Mesenchymal stem cell (in vitro differentiated cells and primary cell): ENCODE results near the gene PM20D2. TPM values are rescaled to one million over a fixed set of nuclear protein-coding genes. Genes with fewer than 3 reads are reported as not detected.

Experiments used
- DNase-seq: peaks from one replicate; pipeline ENCODE4 v3.0.0-alpha.2; 2013
- H2AFZ ChIP-seq: one replicate; pipeline ENCODE4 v1.6.1; 2013; ENCODE audit warnings: low read depth, mild to moderate bottlenecking, control low read depth, inconsistent platforms, low read length, moderate library complexity
- H2AK5ac ChIP-seq: 2 replicates; pipeline ENCODE4 v1.6.1; 2013; ENCODE audit warnings: low read length, moderate library complexity, mild to moderate bottlenecking, inconsistent platforms; ENCODE audit not compliant: severe bottlenecking
- H2BK120ac ChIP-seq: one replicate; pipeline ENCODE4 v1.6.1; 2013; ENCODE audit warnings: low read depth, mild to moderate bottlenecking, inconsistent platforms, low read length, moderate library complexity
- H2BK12ac ChIP-seq, 2 experiments: one replicate each; pipeline ENCODE4 v1.6.1; 2013; ENCODE audit warnings: inconsistent platforms in 2 of 2, low read length in 2 of 2, mild to moderate bottlenecking in 2 of 2, moderate library complexity in 2 of 2, control low read depth in 1 of 2
- H2BK15ac ChIP-seq: one replicate; pipeline ENCODE4 v1.6.1; 2013; ENCODE audit warnings: mild to moderate bottlenecking, low read depth, inconsistent platforms; ENCODE audit not compliant: poor library complexity, severe bottlenecking
- H2BK5ac ChIP-seq: 2 replicates; pipeline ENCODE4 v1.6.1; 2013; ENCODE audit warnings: low read depth, mild to moderate bottlenecking, low read length, control low read depth, inconsistent platforms; ENCODE audit not compliant: poor library complexity, severe bottlenecking
- H3K14ac ChIP-seq, 2 experiments: one replicate each; pipeline ENCODE4 v1.6.1; 2013; ENCODE audit warnings: inconsistent platforms in 2 of 2, low read length in 2 of 2, control low read depth in 1 of 2, mild to moderate bottlenecking in 1 of 2, moderate library complexity in 1 of 2
- H3K18ac ChIP-seq, 2 experiments: one replicate each; pipeline ENCODE4 v1.6.1; 2013; ENCODE audit warnings: inconsistent platforms in 2 of 2, low read length in 2 of 2, control low read depth in 1 of 2, low read depth in 1 of 2, mild to moderate bottlenecking in 1 of 2
- H3K23ac ChIP-seq, 2 experiments: one replicate each; pipeline ENCODE4 v1.6.1; 2013; ENCODE audit warnings: inconsistent platforms in 2 of 2, low read length in 2 of 2, mild to moderate bottlenecking in 2 of 2, moderate library complexity in 2 of 2, control low read depth in 1 of 2
- H3K27ac ChIP-seq: 2 replicates; pipeline ENCODE4 v1.5.1; 2013; ENCODE audit warnings: mild to moderate bottlenecking, moderate library complexity, low read length, control low read depth, inconsistent platforms; ENCODE audit not compliant: poor library complexity, severe bottlenecking
- H3K27me3 ChIP-seq, 2 experiments: 2 replicates each; pipeline versions ENCODE4 v1.6.1 to v1.7.0; 2013; ENCODE audit warnings: low read length in 2 of 2, mild to moderate bottlenecking in 2 of 2, moderate library complexity in 2 of 2, control low read depth in 1 of 2, inconsistent platforms in 1 of 2; ENCODE audit not compliant: control insufficient read depth in 1 of 2, insufficient read depth in 1 of 2
- H3K36me3 ChIP-seq, 2 experiments: 2 replicates each; pipeline versions ENCODE4 v1.6.1 to v1.7.0; 2013; ENCODE audit warnings: low read length in 2 of 2, control low read depth in 1 of 2, inconsistent platforms in 1 of 2, low read depth in 1 of 2, mild to moderate bottlenecking in 1 of 2; ENCODE audit not compliant: insufficient read depth in 2 of 2, control insufficient read depth in 1 of 2
- H3K4ac ChIP-seq, 2 experiments: one replicate each; pipeline ENCODE4 v1.6.1; 2013; ENCODE audit warnings: inconsistent platforms in 2 of 2, low read length in 2 of 2, mild to moderate bottlenecking in 2 of 2, moderate library complexity in 2 of 2, control low read depth in 1 of 2, low read depth in 1 of 2
- H3K4me1 ChIP-seq: 2 replicates; pipeline ENCODE4 v1.6.1; 2013; ENCODE audit warnings: low read depth, low read length, control low read depth; ENCODE audit not compliant: control insufficient read depth, insufficient read depth
- H3K4me2 ChIP-seq: 2 replicates; pipeline ENCODE4 v1.6.1; 2013; ENCODE audit warnings: low read length, mild to moderate bottlenecking, inconsistent platforms; ENCODE audit not compliant: poor library complexity, severe bottlenecking
- H3K4me3 ChIP-seq, 2 experiments: 2 replicates each; pipeline versions ENCODE4 v1.5.1 to v1.7.0; 2013; ENCODE audit warnings: low read length in 2 of 2, mild to moderate bottlenecking in 2 of 2, control low read depth in 1 of 2, low read depth in 1 of 2; ENCODE audit not compliant: insufficient read depth in 1 of 2
- H3K79me1 ChIP-seq: replicated peaks from 2 replicates; pipeline ENCODE4 v1.6.1; 2013; ENCODE audit warnings: mild to moderate bottlenecking, control low read depth, low read length, inconsistent platforms; ENCODE audit not compliant: poor library complexity, severe bottlenecking
- H3K9ac ChIP-seq: 2 replicates; pipeline ENCODE4 v1.7.0; 2013; ENCODE audit warnings: mild to moderate bottlenecking, low read length, moderate library complexity
- H3K9me3 ChIP-seq: 2 replicates; pipeline ENCODE4 v1.7.0; 2013; ENCODE audit warnings: mild to moderate bottlenecking, low read length; ENCODE audit not compliant: control insufficient read depth
- H4K8ac ChIP-seq: one replicate; pipeline ENCODE4 v1.6.1; 2013; ENCODE audit warnings: inconsistent platforms, mild to moderate bottlenecking, low read length, moderate library complexity
- H4K91ac ChIP-seq: one replicate; pipeline ENCODE4 v1.6.1; 2013; ENCODE audit warnings: mild to moderate bottlenecking, low read length, inconsistent platforms
- WGBS: methylation state at CpG from one replicate; pipeline ENCODE4 v1.1.7; 2013; ENCODE audit warnings: mixed read lengths; 5-methylcytosine and 5-hydroxymethylcytosine counted together
- polyA plus RNA-seq, 2 experiments: library from polyadenylated mRNA; stranded (reverse); fragments of 200-250 nt; gene quantifications; one replicate each; pipeline ENCODE4 v1.2.3, GENCODE V29; 2013

The PM20D2 gene
- 2.9 TPM for polyA plus RNA-seq (2013, experiment 1 of 2)
- 3.1 TPM for polyA plus RNA-seq (2013, experiment 2 of 2)

GRCh38 chr6:89145956-89146717 lies at the start of gene PM20D2:
PM20D2 (plus strand) TSS chr6:89146055; CDS start chr6:89146145, 90 bp downstream.
- peak within 1 kb of the TSS; percentile 33 to 91 for H3K18ac ChIP-seq
- H3K4me3 ChIP-seq, result peak within 1 kb of the TSS; percentile 80 to 84
- H3K9me3 ChIP-seq, result no peaks in the 10 kb centered on the region
- H3K4me2 ChIP-seq, result peak within 1 kb of the TSS; percentile 86
- peaks cover 7% of the 10 kb centered on the region for H3K4me1 ChIP-seq
- peak within 1 kb of the TSS; percentile 84 for H2AFZ ChIP-seq
- H4K91ac ChIP-seq, result peak within 1 kb of the TSS; percentile 80
- H3K4ac ChIP-seq, result peak within 1 kb of the TSS in 1 of 2 experiments; percentile 73
- H2BK5ac ChIP-seq, result no peak within 1 kb of the TSS
- peak within 1 kb of the TSS in 1 of 2 experiments; percentile 21 for H2BK12ac ChIP-seq
- no peak within 1 kb of the TSS for H2AK5ac ChIP-seq
- peak within 1 kb of the TSS; percentile 33 for H2BK15ac ChIP-seq
- H3K79me1 ChIP-seq, result peaks cover 17% of the 10 kb centered on the region
- H3K14ac ChIP-seq, result peak within 1 kb of the TSS in 1 of 2 experiments; percentile 83
- H3K9ac ChIP-seq, result peak within 1 kb of the TSS; percentile 78
- H3K36me3 ChIP-seq, result no peaks in the 10 kb centered on the region
- peak; percentile 51 for DNase-seq
- H3K23ac ChIP-seq, result peak within 1 kb of the TSS in 1 of 2 experiments; percentile 79
- no peaks in the 10 kb centered on the region for H3K27me3 ChIP-seq
- H4K8ac ChIP-seq, result peak within 1 kb of the TSS; percentile 16
- H2BK120ac ChIP-seq, result peak within 1 kb of the TSS; percentile 19
- no peak within 1 kb of the TSS for H3K27ac ChIP-seq
- under 1% methylated on average over 66 of the region's 102 CpGs for WGBS

GRCh38 chr6:89098461-89098860 lies 47.4 kb upstream of the PM20D2 start:
- Histone ChIP-seq H2AK5ac (no peak overlapping the region), H3K27ac (no peak overlapping the region), H3K23ac (no peak overlapping the region), H4K91ac (no peak overlapping the region), H3K9me3 (no peaks in the 10 kb centered on the region), H3K4ac (no peak overlapping the region), H2BK12ac (no peak overlapping the region), H3K9ac (peak overlapping the region; percentile 53), H3K18ac (no peak overlapping the region), H3K36me3 (no peaks in the 10 kb centered on the region), H2AFZ (no peak overlapping the region), H3K4me2 (no peak overlapping the region), H3K4me3 (peak overlapping the region in 1 of 2 experiments; percentile 45), H2BK15ac (no peak overlapping the region), H3K79me1 (peaks cover 3% of the 10 kb centered on the region), H4K8ac (no peak overlapping the region), H2BK5ac (no peak overlapping the region), H3K14ac (no peak overlapping the region), H3K4me1 (peaks cover 1% of the 10 kb centered on the region), H3K27me3 (no peaks in the 10 kb centered on the region), H2BK120ac (no peak overlapping the region)
- WGBS, result 98% methylated on average over 7 of the region's 8 CpGs
- DNase-seq, result no peak

- WGBS, result 94% methylated on average over 2 of the region's 2 CpGs
- Histone ChIP-seq H3K4me1 (no peaks in the 10 kb centered on the region), H2AFZ (no peak overlapping the region), H2BK12ac (no peak overlapping the region), H4K91ac (no peak overlapping the region), H3K4ac (no peak overlapping the region), H3K4me2 (no peak overlapping the region), H3K14ac (no peak overlapping the region), H3K18ac (no peak overlapping the region), H3K9ac (no peak overlapping the region), H4K8ac (no peak overlapping the region), H2BK15ac (no peak overlapping the region), H2BK5ac (no peak overlapping the region), H3K79me1 (peaks cover 3% of the 10 kb centered on the region), H3K23ac (no peak overlapping the region), H3K27me3 (no peaks in the 10 kb centered on the region), H2BK120ac (no peak overlapping the region), H3K36me3 (no peaks in the 10 kb centered on the region), H3K27ac (no peak overlapping the region), H2AK5ac (no peak overlapping the region), H3K4me3 (no peak overlapping the region), H3K9me3 (no peaks in the 10 kb centered on the region)
- no peak for DNase-seq
These were observed 45.7 kb upstream of the PM20D2 start for GRCh38 chr6:89100114-89100513.

GRCh38 chr6:89110284-89110683 lies 35.6 kb upstream of the PM20D2 start:
- Histone ChIP-seq H3K9ac (no peak overlapping the region), H3K4me2 (no peak overlapping the region), H3K36me3 (no peaks in the 10 kb centered on the region), H2BK120ac (no peak overlapping the region), H3K18ac (no peak overlapping the region), H3K23ac (no peak overlapping the region), H2BK5ac (no peak overlapping the region), H4K91ac (no peak overlapping the region), H3K27ac (no peak overlapping the region), H3K79me1 (peaks cover 23% of the 10 kb centered on the region), H2AFZ (no peak overlapping the region), H3K4ac (no peak overlapping the region), H2BK15ac (no peak overlapping the region), H3K9me3 (no peaks in the 10 kb centered on the region), H3K27me3 (no peaks in the 10 kb centered on the region), H4K8ac (no peak overlapping the region), H3K4me3 (no peak overlapping the region), H2BK12ac (no peak overlapping the region), H3K14ac (no peak overlapping the region), H2AK5ac (no peak overlapping the region), H3K4me1 (no peaks in the 10 kb centered on the region)
- DNase-seq, result no peak
- 96% methylated on average over 3 of the region's 3 CpGs for WGBS
